ENCODE data around the gene ID2. TPM values are rescaled to one million over a fixed set of nuclear protein-coding genes. Genes with fewer than 3 reads are reported as not detected.

Gene ID2
- total and polyA plus RNA-seq, 2 of the 13 experiments (the other 11 are each of a cell fraction or from before 2014, with no cell fraction given): 214 to 719 TPM

DNA sequence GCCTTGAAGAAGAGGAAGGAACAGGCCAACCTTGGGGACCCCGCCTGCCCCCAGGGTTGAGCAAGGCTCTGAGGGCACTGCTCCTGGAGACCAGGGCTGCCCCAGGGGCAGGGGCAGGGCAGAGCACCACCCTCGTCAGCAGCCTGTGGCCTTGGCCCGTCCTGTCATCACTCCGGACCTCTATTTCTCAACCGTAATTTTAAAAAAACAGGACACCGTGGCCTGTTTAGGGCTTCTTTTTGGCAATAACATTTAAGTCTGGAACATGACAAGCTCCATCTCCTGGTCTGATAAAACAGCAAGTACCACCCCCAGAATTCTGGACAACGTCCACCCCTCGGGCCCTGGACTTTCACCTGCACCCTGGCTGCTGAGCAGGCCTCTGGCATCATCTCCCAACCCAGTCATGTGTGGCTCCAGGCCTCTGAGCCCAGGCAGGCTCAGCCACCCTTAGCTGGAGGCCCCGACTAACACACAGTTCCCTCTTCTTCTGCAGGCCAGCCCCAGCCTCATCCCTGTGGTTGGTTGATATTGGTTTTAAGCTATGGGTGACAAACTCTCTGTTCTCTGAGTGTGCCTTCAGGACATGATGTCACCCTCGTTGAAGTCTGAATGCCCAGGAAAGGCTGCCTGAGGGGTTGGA is 22.6 kb upstream of the ID2 start (continued):
- TF ChIP-seq, protein P1, sequence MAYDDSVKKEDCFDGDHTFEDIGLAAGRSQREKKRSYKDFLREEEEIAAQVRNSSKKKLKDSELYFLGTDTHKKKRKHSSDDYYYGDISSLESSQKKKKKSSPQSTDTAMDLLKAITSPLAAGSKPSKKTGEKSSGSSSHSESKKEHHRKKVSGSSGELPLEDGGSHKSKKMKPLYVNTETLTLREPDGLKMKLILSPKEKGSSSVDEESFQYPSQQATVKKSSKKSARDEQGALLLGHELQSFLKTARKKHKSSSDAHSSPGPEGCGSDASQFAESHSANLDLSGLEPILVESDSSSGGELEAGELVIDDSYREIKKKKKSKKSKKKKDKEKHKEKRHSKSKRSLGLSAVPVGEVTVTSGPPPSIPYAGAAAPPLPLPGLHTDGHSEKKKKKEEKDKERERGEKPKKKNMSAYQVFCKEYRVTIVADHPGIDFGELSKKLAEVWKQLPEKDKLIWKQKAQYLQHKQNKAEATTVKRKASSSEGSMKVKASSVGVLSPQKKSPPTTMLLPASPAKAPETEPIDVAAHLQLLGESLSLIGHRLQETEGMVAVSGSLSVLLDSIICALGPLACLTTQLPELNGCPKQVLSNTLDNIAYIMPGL (CRISPR knock-in tag; IDR thresholded peaks at IDR 0.05; ENCODE audit: borderline replicate concordance in 1 of 2, low read depth in 1 of 2): peak in 1 of 2 experiments; percentile 46; a peak in 1 of 4 replicates
- peak; percentile 83 for TF ChIP-seq HNF4G (IDR thresholded peaks at IDR 0.05; ENCODE audit: borderline replicate concordance, low read depth, low read length)
- TF ChIP-seq HNF4G (CRISPR knock-in tag; IDR thresholded peaks at IDR 0.05; ENCODE audit: borderline replicate concordance, low read depth): peak; percentile 71; the same call in 1 of the 2 replicates
- TF ChIP-seq, protein P2, sequence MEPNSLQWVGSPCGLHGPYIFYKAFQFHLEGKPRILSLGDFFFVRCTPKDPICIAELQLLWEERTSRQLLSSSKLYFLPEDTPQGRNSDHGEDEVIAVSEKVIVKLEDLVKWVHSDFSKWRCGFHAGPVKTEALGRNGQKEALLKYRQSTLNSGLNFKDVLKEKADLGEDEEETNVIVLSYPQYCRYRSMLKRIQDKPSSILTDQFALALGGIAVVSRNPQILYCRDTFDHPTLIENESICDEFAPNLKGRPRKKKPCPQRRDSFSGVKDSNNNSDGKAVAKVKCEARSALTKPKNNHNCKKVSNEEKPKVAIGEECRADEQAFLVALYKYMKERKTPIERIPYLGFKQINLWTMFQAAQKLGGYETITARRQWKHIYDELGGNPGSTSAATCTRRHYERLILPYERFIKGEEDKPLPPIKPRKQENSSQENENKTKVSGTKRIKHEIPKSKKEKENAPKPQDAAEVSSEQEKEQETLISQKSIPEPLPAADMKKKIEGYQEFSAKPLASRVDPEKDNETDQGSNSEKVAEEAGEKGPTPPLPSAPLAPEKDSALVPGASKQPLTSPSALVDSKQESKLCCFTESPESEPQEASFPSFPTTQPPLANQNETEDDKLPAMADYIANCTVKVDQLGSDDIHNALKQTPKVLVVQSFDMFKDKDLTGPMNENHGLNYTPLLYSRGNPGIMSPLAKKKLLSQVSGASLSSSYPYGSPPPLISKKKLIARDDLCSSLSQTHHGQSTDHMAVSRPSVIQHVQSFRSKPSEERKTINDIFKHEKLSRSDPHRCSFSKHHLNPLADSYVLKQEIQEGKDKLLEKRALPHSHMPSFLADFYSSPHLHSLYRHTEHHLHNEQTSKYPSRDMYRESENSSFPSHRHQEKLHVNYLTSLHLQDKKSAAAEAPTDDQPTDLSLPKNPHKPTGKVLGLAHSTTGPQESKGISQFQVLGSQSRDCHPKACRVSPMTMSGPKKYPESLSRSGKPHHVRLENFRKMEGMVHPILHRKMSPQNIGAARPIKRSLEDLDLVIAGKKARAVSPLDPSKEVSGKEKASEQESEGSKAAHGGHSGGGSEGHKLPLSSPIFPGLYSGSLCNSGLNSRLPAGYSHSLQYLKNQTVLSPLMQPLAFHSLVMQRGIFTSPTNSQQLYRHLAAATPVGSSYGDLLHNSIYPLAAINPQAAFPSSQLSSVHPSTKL (CRISPR knock-in tag; IDR thresholded peaks at IDR 0.05): peak; percentile 31; the same call in 1 of the 2 replicates
- TF ChIP-seq, protein P3, sequence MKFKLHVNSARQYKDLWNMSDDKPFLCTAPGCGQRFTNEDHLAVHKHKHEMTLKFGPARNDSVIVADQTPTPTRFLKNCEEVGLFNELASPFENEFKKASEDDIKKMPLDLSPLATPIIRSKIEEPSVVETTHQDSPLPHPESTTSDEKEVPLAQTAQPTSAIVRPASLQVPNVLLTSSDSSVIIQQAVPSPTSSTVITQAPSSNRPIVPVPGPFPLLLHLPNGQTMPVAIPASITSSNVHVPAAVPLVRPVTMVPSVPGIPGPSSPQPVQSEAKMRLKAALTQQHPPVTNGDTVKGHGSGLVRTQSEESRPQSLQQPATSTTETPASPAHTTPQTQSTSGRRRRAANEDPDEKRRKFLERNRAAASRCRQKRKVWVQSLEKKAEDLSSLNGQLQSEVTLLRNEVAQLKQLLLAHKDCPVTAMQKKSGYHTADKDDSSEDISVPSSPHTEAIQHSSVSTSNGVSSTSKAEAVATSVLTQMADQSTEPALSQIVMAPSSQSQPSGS (CRISPR knock-in tag; IDR thresholded peaks at IDR 0.05): peak; percentile 31; the same call in 1 of the 2 replicates
- no peak for TF ChIP-seq ZFP1 (CRISPR knock-in tag; IDR thresholded peaks at IDR 0.05)
- TF ChIP-seq, protein P4, sequence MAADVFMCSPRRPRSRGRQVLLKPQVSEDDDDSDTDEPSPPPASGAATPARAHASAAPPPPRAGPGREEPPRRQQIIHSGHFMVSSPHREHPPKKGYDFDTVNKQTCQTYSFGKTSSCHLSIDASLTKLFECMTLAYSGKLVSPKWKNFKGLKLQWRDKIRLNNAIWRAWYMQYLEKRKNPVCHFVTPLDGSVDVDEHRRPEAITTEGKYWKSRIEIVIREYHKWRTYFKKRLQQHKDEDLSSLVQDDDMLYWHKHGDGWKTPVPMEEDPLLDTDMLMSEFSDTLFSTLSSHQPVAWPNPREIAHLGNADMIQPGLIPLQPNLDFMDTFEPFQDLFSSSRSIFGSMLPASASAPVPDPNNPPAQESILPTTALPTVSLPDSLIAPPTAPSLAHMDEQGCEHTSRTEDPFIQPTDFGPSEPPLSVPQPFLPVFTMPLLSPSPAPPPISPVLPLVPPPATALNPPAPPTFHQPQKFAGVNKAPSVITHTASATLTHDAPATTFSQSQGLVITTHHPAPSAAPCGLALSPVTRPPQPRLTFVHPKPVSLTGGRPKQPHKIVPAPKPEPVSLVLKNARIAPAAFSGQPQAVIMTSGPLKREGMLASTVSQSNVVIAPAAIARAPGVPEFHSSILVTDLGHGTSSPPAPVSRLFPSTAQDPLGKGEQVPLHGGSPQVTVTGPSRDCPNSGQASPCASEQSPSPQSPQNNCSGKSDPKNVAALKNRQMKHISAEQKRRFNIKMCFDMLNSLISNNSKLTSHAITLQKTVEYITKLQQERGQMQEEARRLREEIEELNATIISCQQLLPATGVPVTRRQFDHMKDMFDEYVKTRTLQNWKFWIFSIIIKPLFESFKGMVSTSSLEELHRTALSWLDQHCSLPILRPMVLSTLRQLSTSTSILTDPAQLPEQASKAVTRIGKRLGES (CRISPR knock-in tag; IDR thresholded peaks at IDR 0.05; ENCODE audit: borderline replicate concordance): no peak
- TF ChIP-seq BCL6 (CRISPR knock-in tag; IDR thresholded peaks at IDR 0.05): 0 out of 2 replicates have a peak, but pooled peaks have one; percentile 37
- TF ChIP-seq GTF3A (CRISPR knock-in tag; conservative IDR thresholded peaks at IDR 0.05): no peak
- peak; percentile 68; the same call in 1 of the 2 replicates for TF ChIP-seq BORCS8-MEF2B (CRISPR knock-in tag; IDR thresholded peaks at IDR 0.05)
- TF ChIP-seq RBM39 (IDR thresholded peaks at IDR 0.05; ENCODE audit: low read depth, low read length, poor library complexity, severe bottlenecking): no peak
- 0 out of 2 replicates have a peak, but pooled peaks have one; percentile 20 for TF ChIP-seq ZNF788 (CRISPR knock-in tag; IDR thresholded peaks at IDR 0.05; ENCODE audit: borderline replicate concordance)
- TF ChIP-seq, protein P5, sequence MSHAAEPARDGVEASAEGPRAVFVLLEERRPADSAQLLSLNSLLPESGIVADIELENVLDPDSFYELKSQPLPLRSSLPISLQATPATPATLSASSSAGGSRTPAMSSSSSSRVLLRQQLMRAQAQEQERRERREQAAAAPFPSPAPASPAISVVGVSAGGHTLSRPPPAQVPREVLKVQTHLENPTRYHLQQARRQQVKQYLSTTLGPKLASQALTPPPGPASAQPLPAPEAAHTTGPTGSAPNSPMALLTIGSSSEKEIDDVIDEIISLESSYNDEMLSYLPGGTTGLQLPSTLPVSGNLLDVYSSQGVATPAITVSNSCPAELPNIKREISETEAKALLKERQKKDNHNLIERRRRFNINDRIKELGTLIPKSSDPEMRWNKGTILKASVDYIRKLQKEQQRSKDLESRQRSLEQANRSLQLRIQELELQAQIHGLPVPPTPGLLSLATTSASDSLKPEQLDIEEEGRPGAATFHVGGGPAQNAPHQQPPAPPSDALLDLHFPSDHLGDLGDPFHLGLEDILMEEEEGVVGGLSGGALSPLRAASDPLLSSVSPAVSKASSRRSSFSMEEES (CRISPR knock-in tag; IDR thresholded peaks at IDR 0.05): peak; percentile 63; the same call in 1 of the 2 replicates

Measured in HepG2 (cell line).